MM.1S (cell line): ENCODE data around the gene SNX2.

Experiments used
- EZH2phosphoT487 ChIP-seq: fragments of 300-600 bp; sonication (generic); IDR thresholded peaks from 2 replicates; pipeline ENCODE4 v1.6.1; 2018; ENCODE audit warnings: antibody characterized with exemption, low read length
- TF ChIP-seq, protein P1 (sequence below): fragments of 300-600 bp; sonication (generic); IDR thresholded peaks from 2 replicates; pipeline ENCODE4 v1.5.1; 2016; ENCODE audit warnings: antibody characterized with exemption, low read length, mixed read lengths

GRCh38 chr5:122844136-122844909, 69.4 kb downstream of the SNX2 start:
- TF ChIP-seq, protein P1, sequence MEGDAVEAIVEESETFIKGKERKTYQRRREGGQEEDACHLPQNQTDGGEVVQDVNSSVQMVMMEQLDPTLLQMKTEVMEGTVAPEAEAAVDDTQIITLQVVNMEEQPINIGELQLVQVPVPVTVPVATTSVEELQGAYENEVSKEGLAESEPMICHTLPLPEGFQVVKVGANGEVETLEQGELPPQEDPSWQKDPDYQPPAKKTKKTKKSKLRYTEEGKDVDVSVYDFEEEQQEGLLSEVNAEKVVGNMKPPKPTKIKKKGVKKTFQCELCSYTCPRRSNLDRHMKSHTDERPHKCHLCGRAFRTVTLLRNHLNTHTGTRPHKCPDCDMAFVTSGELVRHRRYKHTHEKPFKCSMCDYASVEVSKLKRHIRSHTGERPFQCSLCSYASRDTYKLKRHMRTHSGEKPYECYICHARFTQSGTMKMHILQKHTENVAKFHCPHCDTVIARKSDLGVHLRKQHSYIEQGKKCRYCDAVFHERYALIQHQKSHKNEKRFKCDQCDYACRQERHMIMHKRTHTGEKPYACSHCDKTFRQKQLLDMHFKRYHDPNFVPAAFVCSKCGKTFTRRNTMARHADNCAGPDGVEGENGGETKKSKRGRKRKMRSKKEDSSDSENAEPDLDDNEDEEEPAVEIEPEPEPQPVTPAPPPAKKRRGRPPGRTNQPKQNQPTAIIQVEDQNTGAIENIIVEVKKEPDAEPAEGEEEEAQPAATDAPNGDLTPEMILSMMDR: no peak
- TF ChIP-seq EZH2phosphoT487: no peak
